ENCODE results near the gene ABHD2. TPM values are rescaled to one million over a fixed set of nuclear protein-coding genes. Genes with fewer than 3 reads are reported as not detected.
"Not testable (repeated sequence)": the region's sequence is repeated elsewhere in the genome, so short reads cannot be mapped to it uniquely, and the experiment has no call there.

Gene ABHD2
- total RNA-seq, 1 donor from 2014 or later = 59.4 TPM

GRCh38 chr15:89111961-89112340, 23.7 kb downstream of the ABHD2 start:
- intact Hi-C loops (cut with DNase I) = no loop called here
- ATAC-seq (ENCODE audit: poor library complexity) (no peak), DNase-seq (no peak)

GRCh38 chr15:89112341-89112971, 24.2 kb downstream of the ABHD2 start:
- ATAC-seq (ENCODE audit: poor library complexity) (peak; percentile 32), DNase-seq (no peak)
- intact Hi-C loops (cut with DNase I) = no loop called here

- ATAC-seq (ENCODE audit: poor library complexity) (no peak), DNase-seq (no peak)
- intact Hi-C loops (cut with DNase I) = no loop called here
Observed at GRCh38 chr15:89113296-89114024, 25.2 kb downstream of the ABHD2 start.

GRCh38 chr15:89114990-89115389, 26.7 kb downstream of the ABHD2 start:
- DNase-seq (no peak), ATAC-seq (ENCODE audit: poor library complexity) (no peak)
- intact Hi-C loops (cut with DNase I) = no loop called here

- ATAC-seq (ENCODE audit: poor library complexity) = no peak
- DNase-seq = no peak
- intact Hi-C loops (cut with DNase I) = no loop called here
Observed at GRCh38 chr15:89115547-89115946, 27.3 kb downstream of the ABHD2 start.

- ATAC-seq (ENCODE audit: poor library complexity) (peak; percentile 67), DNase-seq (no peak)
- intact Hi-C loops (cut with DNase I) = no loop called here
Observed at GRCh38 chr15:89116404-89116803, 28.1 kb downstream of the ABHD2 start.

GRCh38 chr15:89117790-89118189, 29.5 kb downstream of the ABHD2 start:
- ATAC-seq (ENCODE audit: poor library complexity) (peak; percentile 9), DNase-seq (no peak)
- intact Hi-C loops (cut with DNase I) = no loop called here

- intact Hi-C loops (cut with DNase I) = no loop called here
- no peak for DNase-seq
- no peak for ATAC-seq (ENCODE audit: poor library complexity)
Observed at GRCh38 chr15:89118481-89118989, 30.3 kb downstream of the ABHD2 start.

GRCh38 chr15:89119489-89120478, 31.5 kb downstream of the ABHD2 start:
- intact Hi-C loops (cut with DNase I) = loop anchor here (10.0 kb wide), 1 partner anchor 65 kb away; no protein-coding TSS in a partner anchor
- no peak for DNase-seq
- ATAC-seq (ENCODE audit: poor library complexity) = peak; percentile 24

GRCh38 chr15:89120479-89121000, 32.3 kb downstream of the ABHD2 start:
- ATAC-seq (ENCODE audit: poor library complexity); DNase-seq: not testable (repeated sequence)
- intact Hi-C loops (cut with DNase I) = loop anchor here (10.0 kb wide), 1 partner anchor 66 kb away; no protein-coding TSS in a partner anchor

- ATAC-seq (ENCODE audit: poor library complexity) = no peak
- intact Hi-C loops (cut with DNase I) = loop anchor here (10.0 kb wide), 1 partner anchor 67 kb away; no protein-coding TSS in a partner anchor
Observed at GRCh38 chr15:89121414-89121813, 33.2 kb downstream of the ABHD2 start.

GRCh38 chr15:89122505-89123180, 34.4 kb downstream of the ABHD2 start:
- no peak for ATAC-seq (ENCODE audit: poor library complexity)
- DNase-seq = no peak
- intact Hi-C loops (cut with DNase I) = loop anchor here (10.0 kb wide), 1 partner anchor 68 kb away; no protein-coding TSS in a partner anchor

More at GRCh38 chr15:89121414-89121813, 33.2 kb downstream of the ABHD2 start:
- no peak for DNase-seq

GRCh38 chr15:89123181-89123525, 34.9 kb downstream of the ABHD2 start:
- intact Hi-C loops (cut with DNase I) = loop anchor here (10.0 kb wide), 1 partner anchor 68 kb away; no protein-coding TSS in a partner anchor
- ATAC-seq (ENCODE audit: poor library complexity) (no peak), DNase-seq (no peak)

- intact Hi-C loops (cut with DNase I) = loop anchor here (10.0 kb wide), 1 partner anchor 70 kb away; no protein-coding TSS in a partner anchor
- ATAC-seq (ENCODE audit: poor library complexity) (peak; percentile 40), DNase-seq (no peak)
Observed at GRCh38 chr15:89125088-89125826, 37.0 kb downstream of the ABHD2 start.

- no peak for ATAC-seq (ENCODE audit: poor library complexity)
- DNase-seq = no peak
- intact Hi-C loops (cut with DNase I) = loop anchor here (10.0 kb wide), 1 partner anchor 71 kb away; no protein-coding TSS in a partner anchor
Observed at GRCh38 chr15:89126009-89126408, 37.8 kb downstream of the ABHD2 start.

- intact Hi-C loops (cut with DNase I) = loop anchor here (10.0 kb wide), 1 partner anchor 72 kb away; no protein-coding TSS in a partner anchor
- ATAC-seq (ENCODE audit: poor library complexity) (peak; percentile 15), DNase-seq (no peak)
Observed at GRCh38 chr15:89127054-89127702, 38.9 kb downstream of the ABHD2 start.
